ENCODE measurements around the gene DOK7. TPM values are rescaled to one million over a fixed set of nuclear protein-coding genes. Genes with fewer than 3 reads are reported as not detected.
"Not testable (repeated sequence)": the region's sequence is repeated elsewhere in the genome, so short reads cannot be mapped to it uniquely, and the experiment has no call there.

The DOK7 gene
- total RNA-seq, 2 experiments from 2014 or later = not detected

- peak within 1 kb of the TSS; percentile 85 for H3K4me3 ChIP-seq (ENCODE audit: low read length)
- no peaks in the 10 kb centered on the region for H3K27me3 ChIP-seq (ENCODE audit: control insufficient read depth in 1 of 2, insufficient read depth in 2 of 2, low read length in 2 of 2)
- ChIA-PET CTCF (no interaction called here), POLR2A (interaction anchor here (0.6 kb wide), 1 partner anchor 1039 kb away, joined by 4 read pairs; no protein-coding TSS in a partner anchor)
- peak; percentile 91 for ATAC-seq (ENCODE audit: poor library complexity)
- Mint-ChIP-seq H3K36me3 (ENCODE audit: low read depth) (peaks cover 28% of the 10 kb centered on the region), H3K27me3 (no peaks in the 10 kb centered on the region), H3K4me1 (ENCODE audit: low read depth) (peaks cover 36% of the 10 kb centered on the region), H3K9me3 (no peaks in the 10 kb centered on the region), H3K27ac (peak within 1 kb of the TSS; percentile 94), H3K4me3 (peak within 1 kb of the TSS; percentile 100)
- peak; percentile 59 to 94 (median 80) for DNase-seq
- intact Hi-C loops (cut with DNase I, micrococcal nuclease) = loop anchor here in 1 of 2 experiments (5.0 to 10.0 kb wide), 3 partner anchors 425 to 1287 kb away; partner anchors contain the start of genes FAM193A, HAUS3 and POLN
- peaks cover 0 to 8% of the 10 kb centered on the region in 2 experiments for H3K9me3 ChIP-seq (ENCODE audit: control insufficient read depth in 1 of 2, insufficient read depth in 1 of 2, low read length in 2 of 2)
- TF ChIP-seq CTCF (IDR thresholded peaks at IDR 0.05) = no peak
- H3K36me3 ChIP-seq (ENCODE audit: insufficient read depth, low read length) = peaks cover 23% of the 10 kb centered on the region
- H3K27ac ChIP-seq (ENCODE audit: low read depth in 1 of 2, low read length in 2 of 2) = no peak within 1 kb of the TSS
- H3K4me1 ChIP-seq (ENCODE audit: insufficient read depth, low read length) = peaks cover 52% of the 10 kb centered on the region
Observed at GRCh38 chr4:3531879-3532750, 69.0 kb downstream of the DOK7 start, which contains the start of gene LRPAP1. LRPAP1 (minus strand) TSS chr4:3532422; CDS start chr4:3532412, 10 bp downstream.

GRCh38 chr4:3532751-3533422, 69.8 kb downstream of the DOK7 start:
- Mint-ChIP-seq H3K36me3 (ENCODE audit: low read depth) (peaks cover 25% of the 10 kb centered on the region), H3K27ac (peak overlapping the region; percentile 94), H3K4me3 (peak overlapping the region; percentile 100), H3K27me3 (no peaks in the 10 kb centered on the region), H3K9me3 (no peaks in the 10 kb centered on the region), H3K4me1 (ENCODE audit: low read depth) (peaks cover 33% of the 10 kb centered on the region)
- Histone ChIP-seq H3K9me3 (ENCODE audit: control insufficient read depth in 1 of 2, insufficient read depth in 1 of 2, low read length in 2 of 2) (peaks cover 0 to 10% of the 10 kb centered on the region in 2 experiments), H3K27ac (ENCODE audit: low read depth in 1 of 2, low read length in 2 of 2) (no peak overlapping the region), H3K36me3 (ENCODE audit: insufficient read depth, low read length) (peaks cover 20% of the 10 kb centered on the region), H3K4me1 (ENCODE audit: insufficient read depth, low read length) (peaks cover 45% of the 10 kb centered on the region), H3K4me3 (ENCODE audit: low read length) (peak overlapping the region; percentile 85), H3K27me3 (ENCODE audit: control insufficient read depth in 1 of 2, insufficient read depth in 2 of 2, low read length in 2 of 2) (no peaks in the 10 kb centered on the region)
- TF ChIP-seq CTCF (IDR thresholded peaks at IDR 0.05) = no peak
- intact Hi-C loops (cut with DNase I, micrococcal nuclease) = loop anchor here in 1 of 2 experiments (5.0 to 10.0 kb wide), 3 partner anchors 424 to 1288 kb away; partner anchors contain the start of genes FAM193A, HAUS3 and POLN
- DNase-seq (no peak), ATAC-seq (ENCODE audit: poor library complexity) (no peak)
- ChIA-PET POLR2A (no interaction called here), CTCF (no interaction called here)

GRCh38 chr4:3533423-3533820, 70.3 kb downstream of the DOK7 start:
- peaks cover 20% of the 10 kb centered on the region for H3K36me3 Mint-ChIP-seq (ENCODE audit: low read depth)
- DNase-seq = peak in 1 of 14 experiments; percentile 1
- peaks cover 29% of the 10 kb centered on the region for H3K4me1 Mint-ChIP-seq (ENCODE audit: low read depth)
- no peaks in the 10 kb centered on the region for H3K9me3 Mint-ChIP-seq
- H3K36me3 ChIP-seq (ENCODE audit: insufficient read depth, low read length) = peaks cover 15% of the 10 kb centered on the region
- H3K27me3 ChIP-seq (ENCODE audit: control insufficient read depth in 1 of 2, insufficient read depth in 2 of 2, low read length in 2 of 2) = no peaks in the 10 kb centered on the region
- POLR2A ChIA-PET = no interaction called here
- CTCF ChIA-PET = no interaction called here
- H3K27ac ChIP-seq (ENCODE audit: low read depth in 1 of 2, low read length in 2 of 2) = no peak overlapping the region
- H3K4me3 ChIP-seq (ENCODE audit: low read length) = no peak overlapping the region
- no peaks in the 10 kb centered on the region for H3K27me3 Mint-ChIP-seq
- H3K4me1 ChIP-seq (ENCODE audit: insufficient read depth, low read length) = peaks cover 40% of the 10 kb centered on the region
- peak overlapping the region; percentile 59 for H3K4me3 Mint-ChIP-seq
- no peak for ATAC-seq (ENCODE audit: poor library complexity)
- intact Hi-C loops (cut with DNase I, micrococcal nuclease) = loop anchor here in 1 of 2 experiments (5.0 to 10.0 kb wide), 3 partner anchors 424 to 1289 kb away; partner anchors contain the start of genes FAM193A, HAUS3 and POLN
- H3K9me3 ChIP-seq (ENCODE audit: control insufficient read depth in 1 of 2, insufficient read depth in 1 of 2, low read length in 2 of 2) = peaks cover 0 to 14% of the 10 kb centered on the region in 2 experiments
- no peak overlapping the region for H3K27ac Mint-ChIP-seq
- no peak for TF ChIP-seq CTCF (IDR thresholded peaks at IDR 0.05)

GRCh38 chr4:3535812-3536211, 72.7 kb downstream of the DOK7 start:
- H3K27me3 ChIP-seq (ENCODE audit: control insufficient read depth in 1 of 2, insufficient read depth in 2 of 2, low read length in 2 of 2); H3K27me3 Mint-ChIP-seq; ATAC-seq (ENCODE audit: poor library complexity); DNase-seq; H3K27ac ChIP-seq (ENCODE audit: low read depth in 1 of 2, low read length in 2 of 2); H3K4me3 Mint-ChIP-seq; H3K4me3 ChIP-seq (ENCODE audit: low read length); CTCF ChIA-PET; H3K9me3 Mint-ChIP-seq; POLR2A ChIA-PET; H3K27ac Mint-ChIP-seq; H3K36me3 ChIP-seq (ENCODE audit: insufficient read depth, low read length): not testable (repeated sequence)
- Mint-ChIP-seq H3K4me1 (ENCODE audit: low read depth) (peaks cover 16% of the 10 kb centered on the region), H3K36me3 (ENCODE audit: low read depth) (peaks cover 12% of the 10 kb centered on the region)
- intact Hi-C loops (cut with DNase I, micrococcal nuclease) = loop anchor here in 1 of 2 experiments (10.0 kb wide), 2 partner anchors 1001 to 1291 kb away; partner anchors contain the start of genes FAM193A, HAUS3 and POLN
- H3K4me1 ChIP-seq (ENCODE audit: insufficient read depth, low read length) = peaks cover 19% of the 10 kb centered on the region
- peaks cover 0 to 21% of the 10 kb centered on the region in 2 experiments for H3K9me3 ChIP-seq (ENCODE audit: control insufficient read depth in 1 of 2, insufficient read depth in 1 of 2, low read length in 2 of 2)

Measured in CD4-positive, alpha-beta T cell (primary cell).